Left kidney (tissue), 2 donors: ENCODE results near the gene FAM193B. TPM values are rescaled to one million over a fixed set of nuclear protein-coding genes. Genes with fewer than 3 reads are reported as not detected.
A peak's percentile ranks its signal among the peaks of the same experiment; 100 is the strongest.

Experiments used
- DNase-seq: peaks from one replicate; pipeline ENCODE4 v3.0.0-alpha.2; 2013
- polyA plus RNA-seq: library from polyadenylated mRNA; unstranded; fragments of 120-200 nt; gene quantifications from one replicate; pipeline ENCODE4 v1.2.1, GENCODE V29; 2013; ENCODE audit not compliant: insufficient read length

Gene FAM193B
- polyA plus RNA-seq, 1 donor = 93.8 TPM

- no peak for DNase-seq
Measured at GRCh38 chr5:177501874-177502678, 52.3 kb downstream of the FAM193B start.

DNA sequence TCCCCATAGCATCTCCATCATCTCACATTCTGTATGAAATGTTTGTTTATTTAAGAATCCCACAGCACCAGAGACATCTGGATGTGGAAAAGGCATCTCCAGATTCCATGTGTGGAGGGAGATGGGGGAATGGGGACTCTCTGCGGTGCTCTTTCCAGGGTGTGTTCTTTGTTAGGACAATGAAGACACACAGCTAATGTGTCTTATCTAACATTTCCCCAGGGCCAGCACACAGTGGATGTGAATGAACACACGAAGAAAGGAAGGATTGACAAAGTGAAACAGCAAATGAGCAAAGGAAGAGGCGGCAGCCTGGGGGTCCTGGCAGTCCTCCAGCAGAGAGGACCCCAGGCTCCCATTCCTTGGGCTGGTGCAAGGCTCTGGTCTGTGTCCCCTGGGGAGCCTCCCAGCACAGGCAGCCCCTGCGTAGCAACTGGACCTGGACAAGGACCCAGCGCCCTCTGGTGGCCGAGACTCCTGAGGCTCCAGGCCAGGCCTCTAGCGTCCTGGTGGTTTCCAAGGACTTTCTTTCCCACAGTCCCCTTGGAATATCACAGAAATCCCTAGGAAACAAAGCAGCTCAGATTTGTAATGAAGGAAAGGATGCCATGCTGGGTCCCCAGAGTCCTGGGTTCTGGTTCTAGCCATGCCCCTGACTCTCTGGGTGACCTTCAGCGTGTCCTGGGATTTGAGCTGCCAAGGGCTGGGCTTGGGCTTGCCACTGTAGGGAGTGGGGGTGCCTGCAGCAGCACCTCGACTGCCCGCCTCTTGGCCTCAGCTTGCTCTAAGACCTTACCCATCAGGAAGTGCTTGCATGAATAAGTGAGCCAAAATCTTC is 53.5 kb downstream of the FAM193B start:
- peak; percentile 88 for DNase-seq

DNA sequence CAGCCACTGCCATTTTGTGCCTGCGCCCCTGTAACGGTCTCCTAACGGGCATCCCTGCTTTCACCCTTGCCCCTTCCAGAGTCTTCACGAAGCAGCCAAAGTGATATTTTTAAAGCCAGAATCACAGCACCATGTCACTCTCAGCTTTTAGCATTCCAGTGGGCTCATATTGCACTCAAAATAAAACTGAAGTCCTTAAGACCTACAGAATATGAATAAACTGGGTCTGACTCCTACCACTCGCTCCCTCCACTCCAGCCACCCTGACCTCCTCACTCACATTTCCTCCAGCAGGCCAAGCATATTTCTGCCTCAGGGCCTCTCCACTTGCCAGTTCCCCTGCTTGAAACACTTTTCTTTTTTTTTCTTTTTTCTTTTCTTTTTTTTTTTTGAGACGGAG is 54.5 kb downstream of the FAM193B start:
- DNase-seq = no peak

DNA sequence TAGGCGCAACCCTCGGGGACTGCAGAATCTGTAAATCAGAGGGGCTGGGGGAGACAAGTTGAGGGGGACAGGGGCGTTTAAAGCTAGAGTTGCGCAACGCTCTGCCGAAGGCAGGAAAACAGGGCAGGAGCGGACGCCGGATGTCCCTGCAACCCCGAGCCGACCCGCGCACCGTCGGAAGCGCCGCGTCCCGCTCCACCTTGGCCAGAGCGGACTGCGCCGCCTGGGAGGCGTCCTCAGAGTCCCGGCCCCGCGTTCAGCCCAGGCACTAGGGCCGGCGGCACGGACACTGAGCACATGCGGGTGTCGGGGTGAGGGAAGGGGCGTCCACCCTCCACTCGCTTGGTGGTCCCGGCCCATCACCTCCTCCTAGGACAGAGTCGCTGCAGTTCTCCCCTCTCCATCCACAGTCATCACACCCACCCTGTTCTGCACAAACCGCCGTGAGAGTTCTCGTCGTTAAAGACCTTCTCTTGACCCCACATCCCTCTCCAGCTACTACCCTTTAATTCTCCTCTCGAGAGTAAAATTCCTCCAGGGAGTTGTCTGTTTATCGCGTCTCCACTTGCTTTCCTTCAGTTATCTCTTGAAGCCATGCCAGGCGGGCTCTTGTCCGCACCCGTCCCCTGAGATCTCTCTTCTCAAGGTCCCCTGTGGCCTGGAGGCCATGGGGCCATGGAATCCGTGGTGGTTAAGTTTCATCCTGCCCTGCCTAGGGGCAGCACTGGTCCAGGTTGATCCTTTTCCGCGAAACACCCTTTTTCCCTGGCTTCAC is 56.2 kb downstream of the FAM193B start:
- DNase-seq = no peak

GRCh38 chr5:177497292-177498012 is 56.9 kb downstream of the FAM193B start, which contains the start of gene PDLIM7:
TSS of gene PDLIM7 (minus strand) at chr5:177497604. CDS start at chr5:177496512, 1,092 bp downstream.
- DNase-seq = peak; percentile 96

DNA sequence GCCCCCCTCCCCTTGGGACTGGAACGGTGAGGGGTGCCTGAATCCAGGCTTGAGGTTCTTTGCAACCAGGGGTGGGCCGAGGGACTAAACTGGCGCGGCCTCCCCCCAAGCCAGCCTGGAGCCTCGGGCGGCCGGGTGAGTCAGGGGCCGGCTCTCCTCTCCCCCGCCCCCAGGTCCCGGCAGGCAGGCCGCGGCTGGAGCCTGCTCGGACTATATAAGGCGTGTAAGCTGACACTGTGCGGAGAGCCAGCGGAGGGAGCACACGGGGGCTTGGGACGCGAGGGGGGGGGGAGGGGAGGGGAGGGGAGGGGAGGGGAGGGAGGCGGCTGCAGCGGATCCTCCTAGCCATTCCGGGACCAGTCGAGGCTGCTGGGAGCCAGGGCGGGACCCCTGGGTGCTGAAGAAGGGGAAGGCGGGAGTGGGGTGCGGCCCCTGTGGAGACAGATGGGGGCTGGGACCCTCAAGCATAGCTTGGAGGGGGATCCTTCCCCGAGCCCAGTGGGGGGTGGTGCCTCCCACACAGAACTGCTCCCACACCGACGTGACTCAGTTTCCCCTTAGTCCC is 57.6 kb downstream of the FAM193B start:
- DNase-seq = peak; percentile 89

DNA sequence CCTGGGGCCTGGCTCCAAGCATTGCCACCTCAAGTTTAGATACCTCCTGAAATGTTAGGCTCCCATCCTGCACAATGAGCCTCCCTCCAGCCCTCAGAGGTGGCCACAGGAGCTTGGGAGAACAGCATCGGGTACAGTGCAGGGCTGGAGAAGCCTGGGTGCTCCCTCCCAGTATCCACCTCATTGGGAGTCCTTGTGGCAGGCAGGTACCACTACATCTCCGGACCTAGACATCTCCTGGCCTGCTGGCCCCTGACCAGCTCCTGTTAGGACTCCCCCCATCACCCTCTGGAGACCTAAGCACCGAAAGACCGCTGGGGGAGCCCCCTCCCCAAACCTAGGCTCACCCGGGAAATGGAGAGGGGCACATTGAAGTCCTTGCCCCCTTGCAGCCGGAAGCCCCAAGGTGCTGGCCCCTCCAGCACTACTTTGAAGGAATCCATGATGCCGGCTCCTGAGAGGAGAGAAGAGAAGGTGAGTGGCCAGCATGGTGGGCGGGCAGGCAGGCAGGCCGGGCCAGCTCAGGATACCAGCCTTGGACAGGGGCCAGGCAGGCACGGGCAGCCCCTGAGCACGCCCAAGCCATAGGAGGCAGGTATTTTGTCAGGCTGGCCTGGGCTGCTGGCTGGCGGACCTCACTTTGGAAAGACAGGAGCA is 58.2 kb downstream of the FAM193B start:
- no peak for DNase-seq

GRCh38 chr5:177495243-177496060 is 58.9 kb downstream of the FAM193B start:
- DNase-seq = peak; percentile 81

DNA sequence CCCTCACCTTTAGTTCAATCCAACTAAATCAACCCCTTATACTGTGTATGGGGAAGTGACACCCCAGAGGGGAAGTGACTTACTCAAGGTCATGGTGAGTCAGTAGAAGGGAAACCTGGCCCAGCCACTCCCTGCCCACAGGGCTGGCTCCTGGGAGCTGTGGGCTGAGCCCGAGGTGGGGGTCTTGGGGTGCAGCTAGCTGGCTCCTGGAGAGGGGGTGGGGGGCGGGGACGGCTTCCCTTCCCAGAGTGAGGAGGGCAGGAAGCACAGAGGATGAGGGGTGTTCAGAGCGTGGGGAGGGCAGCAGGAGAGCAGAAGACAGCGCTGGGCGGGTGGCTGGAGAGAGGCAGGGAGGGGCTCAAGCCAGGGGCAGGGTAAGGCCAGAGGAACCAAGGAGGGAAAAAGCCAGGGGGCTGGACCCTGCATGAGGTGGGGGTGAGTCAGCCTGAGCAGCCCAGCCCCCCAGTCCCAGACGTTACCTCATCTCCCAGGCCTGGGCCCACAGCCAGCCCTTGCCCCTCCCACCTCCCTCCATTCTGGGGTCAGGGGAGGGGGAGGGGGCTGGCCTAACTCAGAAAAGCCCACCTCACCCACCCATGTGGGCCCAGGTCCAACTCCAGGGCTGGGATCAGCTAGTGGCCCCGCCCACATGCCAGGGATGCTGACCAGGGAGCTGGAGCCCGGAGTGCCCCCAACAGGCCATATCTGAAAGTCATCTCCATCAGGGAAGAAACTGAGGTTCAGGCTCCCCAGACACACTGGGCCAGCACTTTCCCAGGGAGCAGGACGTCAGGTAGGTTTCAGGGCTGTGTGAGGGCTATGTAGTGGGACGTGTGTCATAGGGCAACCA is 59.8 kb downstream of the FAM193B start:
- DNase-seq = no peak

- DNase-seq = no peak
Measured at GRCh38 chr5:177493795-177494345, 60.5 kb downstream of the FAM193B start.

DNA sequence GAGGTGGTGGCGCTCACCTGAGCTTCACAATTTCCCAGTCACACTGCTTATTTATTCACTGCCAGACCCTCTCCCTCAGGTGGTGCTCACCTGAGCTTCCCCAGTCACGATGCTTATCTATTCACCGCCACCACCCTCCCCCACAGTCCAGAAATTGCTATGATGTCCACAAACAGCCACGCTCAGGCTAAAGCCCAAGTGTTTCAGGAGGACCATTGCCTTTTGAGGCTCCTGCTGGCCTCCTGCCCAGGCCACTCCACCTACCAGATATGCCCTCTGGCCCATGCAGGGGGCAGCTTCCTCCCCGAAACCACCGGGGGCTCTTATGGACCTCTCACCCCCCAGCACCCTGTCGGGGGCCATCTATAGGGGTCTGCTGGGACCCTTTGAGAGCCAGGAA is 61.5 kb downstream of the FAM193B start:
- no peak for DNase-seq

DNA sequence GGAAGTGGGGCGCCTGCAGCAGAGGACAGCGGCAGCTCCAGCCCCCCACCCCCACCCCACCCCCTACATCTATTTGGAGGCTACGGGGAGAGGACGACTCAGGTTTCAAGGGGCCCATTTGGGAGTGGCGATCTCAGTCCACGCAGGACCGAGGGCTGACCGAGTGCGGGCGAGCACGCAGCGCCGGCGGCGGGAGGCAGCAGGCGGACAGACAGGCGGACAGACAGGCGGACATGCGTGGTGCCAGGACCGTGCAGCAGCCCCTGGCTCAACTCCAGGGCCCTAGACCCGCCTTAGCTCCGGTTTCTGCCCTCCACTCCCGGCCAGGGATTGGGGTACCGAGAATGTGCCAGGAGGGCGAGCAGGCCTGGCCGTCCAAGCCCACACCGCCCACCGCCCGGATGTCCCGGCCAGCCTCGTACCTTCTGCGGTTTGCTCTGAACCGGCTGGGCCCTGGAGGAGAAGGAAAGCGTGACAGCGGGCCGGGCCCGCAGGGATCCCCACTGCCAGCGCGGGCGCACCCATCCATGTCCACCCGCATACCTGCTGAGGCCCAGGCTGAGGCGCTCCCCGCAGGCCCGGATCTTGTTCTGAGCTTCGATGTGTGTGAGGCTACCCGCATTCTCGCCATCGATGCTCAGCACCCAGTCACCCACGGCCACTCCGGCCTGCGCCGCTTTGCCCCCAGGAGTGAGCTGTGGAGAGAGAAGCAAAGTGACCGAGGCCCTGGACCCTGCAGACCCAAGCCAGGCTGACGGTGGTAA is 62.2 kb downstream of the FAM193B start:
- no peak for DNase-seq

DNA sequence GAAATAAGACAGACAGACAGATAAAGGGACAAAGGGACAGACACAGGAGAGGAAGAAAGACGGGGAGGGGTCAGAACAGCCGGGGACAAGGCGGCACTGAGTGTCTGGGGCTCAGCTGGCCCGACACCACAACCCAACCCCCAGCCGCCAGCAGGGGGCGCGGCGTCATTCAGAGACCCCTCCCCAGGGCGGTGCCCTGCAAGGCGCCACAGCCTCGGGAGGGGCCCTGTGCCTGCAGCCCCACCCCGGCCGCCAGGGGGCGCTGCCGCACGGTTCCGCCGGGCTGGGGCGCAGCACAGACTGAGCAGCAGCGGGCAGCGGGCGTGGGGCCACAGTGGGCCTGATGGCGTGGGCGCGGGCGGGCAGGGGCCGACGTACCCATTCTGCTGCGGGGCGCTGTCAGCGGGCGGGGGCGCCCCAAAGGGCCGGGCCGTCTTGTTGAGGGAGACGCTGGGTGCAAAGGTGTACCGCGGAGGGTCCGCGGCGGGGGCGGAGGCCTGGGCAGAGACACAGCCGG is 62.9 kb downstream of the FAM193B start:
- no peak for DNase-seq

- no peak for DNase-seq
Measured at GRCh38 chr5:177490992-177491391, 63.4 kb downstream of the FAM193B start.

GRCh38 chr5:177490311-177490991 is 63.9 kb downstream of the FAM193B start:
- DNase-seq = no peak

GRCh38 chr5:177489119-177489716 is 65.1 kb downstream of the FAM193B start:
- DNase-seq = no peak
